ENCODE measurements around the gene MRPL11.

GRCh38 chr11:66473167-66473566, 34.5 kb upstream of the MRPL11 start:
- TF ChIP-seq POLR2A (IDR thresholded peaks at IDR 0.05) (no peak), CTCF (IDR thresholded peaks at IDR 0.05) (no peak)

All from vagina (tissue), 2 donors.